Measurements from ENCODE around the gene TMEM229B.

DNA sequence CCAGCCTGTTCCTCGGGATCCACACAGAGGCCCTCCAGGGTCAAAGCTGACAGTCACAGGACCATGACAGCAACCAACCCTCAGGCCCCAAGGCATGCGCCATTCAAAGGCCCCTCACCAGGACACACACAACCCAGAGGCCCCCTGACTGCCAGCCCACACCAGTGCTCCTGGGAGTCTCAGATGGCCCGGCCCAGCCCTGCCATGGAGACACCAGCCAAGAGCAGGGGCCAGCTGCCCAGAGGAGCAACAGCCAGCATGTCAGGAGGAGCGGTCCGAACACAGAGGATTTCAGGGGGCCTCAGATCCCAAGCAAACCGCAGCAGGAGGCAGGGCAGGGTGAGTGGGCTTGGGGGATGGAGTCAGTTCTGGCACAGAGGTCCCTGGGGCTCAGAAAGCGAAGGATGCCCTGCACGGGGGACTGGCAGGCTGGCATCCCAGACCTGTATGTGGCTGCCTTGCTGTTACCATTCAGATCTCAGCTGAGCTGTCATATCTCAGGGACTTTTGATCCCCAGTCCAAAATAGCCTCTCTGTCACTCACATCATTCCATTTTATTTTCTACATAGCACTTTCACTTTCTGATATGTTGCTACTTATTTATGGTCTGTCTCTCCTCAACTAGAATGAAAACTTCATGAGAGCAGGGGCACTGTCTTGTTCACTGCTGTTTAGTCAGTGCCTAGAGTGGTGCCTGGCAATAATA is 4.8 kb downstream of the TMEM229B start:
- no peak for TF ChIP-seq POLR2A (IDR thresholded peaks at IDR 0.05)
- TF ChIP-seq, protein P1, sequence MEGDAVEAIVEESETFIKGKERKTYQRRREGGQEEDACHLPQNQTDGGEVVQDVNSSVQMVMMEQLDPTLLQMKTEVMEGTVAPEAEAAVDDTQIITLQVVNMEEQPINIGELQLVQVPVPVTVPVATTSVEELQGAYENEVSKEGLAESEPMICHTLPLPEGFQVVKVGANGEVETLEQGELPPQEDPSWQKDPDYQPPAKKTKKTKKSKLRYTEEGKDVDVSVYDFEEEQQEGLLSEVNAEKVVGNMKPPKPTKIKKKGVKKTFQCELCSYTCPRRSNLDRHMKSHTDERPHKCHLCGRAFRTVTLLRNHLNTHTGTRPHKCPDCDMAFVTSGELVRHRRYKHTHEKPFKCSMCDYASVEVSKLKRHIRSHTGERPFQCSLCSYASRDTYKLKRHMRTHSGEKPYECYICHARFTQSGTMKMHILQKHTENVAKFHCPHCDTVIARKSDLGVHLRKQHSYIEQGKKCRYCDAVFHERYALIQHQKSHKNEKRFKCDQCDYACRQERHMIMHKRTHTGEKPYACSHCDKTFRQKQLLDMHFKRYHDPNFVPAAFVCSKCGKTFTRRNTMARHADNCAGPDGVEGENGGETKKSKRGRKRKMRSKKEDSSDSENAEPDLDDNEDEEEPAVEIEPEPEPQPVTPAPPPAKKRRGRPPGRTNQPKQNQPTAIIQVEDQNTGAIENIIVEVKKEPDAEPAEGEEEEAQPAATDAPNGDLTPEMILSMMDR (IDR thresholded peaks at IDR 0.05) = no peak
- no peak for TF ChIP-seq EP300 (IDR thresholded peaks at IDR 0.05)
